Measurements from ENCODE around the gene TARM1.

GRCh38 chr19:54030895-54031586 is 50.1 kb downstream of the TARM1 start:
- TF ChIP-seq POLR2AphosphoS5 (IDR thresholded peaks at IDR 0.05; ENCODE audit: low read depth, low read length) = no peak
- TF ChIP-seq POLR2A (IDR thresholded peaks at IDR 0.05; ENCODE audit: low read depth, low read length) = no peak
- no peak for TF ChIP-seq TAF1 (IDR thresholded peaks at IDR 0.05; ENCODE audit: low read depth, low read length)
- TF ChIP-seq SPI1 (IDR thresholded peaks at IDR 0.05; ENCODE audit: low read depth, low read length) = no peak

Measured in GM12891 (cell line).